ENCODE results near the gene LTN1. TPM values are rescaled to one million over a fixed set of nuclear protein-coding genes. Genes with fewer than 3 reads are reported as not detected.

LTN1 gene
- total RNA-seq, 1 donor from 2014 or later: 23.6 TPM

GRCh38 chr21:28927130-28927529, 65.5 kb downstream of the LTN1 start:
- Mint-ChIP-seq H3K27me3 (ENCODE audit: unreplicated experiment) (peaks cover 2% of the 10 kb centered on the region), H3K4me1 (ENCODE audit: unreplicated experiment) (peaks cover 8% of the 10 kb centered on the region), H3K27ac (ENCODE audit: unreplicated experiment) (no peak overlapping the region), H3K4me3 (ENCODE audit: unreplicated experiment) (no peak overlapping the region), H3K9me3 (ENCODE audit: unreplicated experiment) (no peaks in the 10 kb centered on the region), H3K36me3 (ENCODE audit: low read depth, unreplicated experiment) (peaks cover 7% of the 10 kb centered on the region)
- TF ChIP-seq CTCF (IDR thresholded peaks at IDR 0.05; ENCODE audit: unreplicated experiment): no peak
- no peak for DNase-seq (ENCODE audit: low spot score)

DNA sequence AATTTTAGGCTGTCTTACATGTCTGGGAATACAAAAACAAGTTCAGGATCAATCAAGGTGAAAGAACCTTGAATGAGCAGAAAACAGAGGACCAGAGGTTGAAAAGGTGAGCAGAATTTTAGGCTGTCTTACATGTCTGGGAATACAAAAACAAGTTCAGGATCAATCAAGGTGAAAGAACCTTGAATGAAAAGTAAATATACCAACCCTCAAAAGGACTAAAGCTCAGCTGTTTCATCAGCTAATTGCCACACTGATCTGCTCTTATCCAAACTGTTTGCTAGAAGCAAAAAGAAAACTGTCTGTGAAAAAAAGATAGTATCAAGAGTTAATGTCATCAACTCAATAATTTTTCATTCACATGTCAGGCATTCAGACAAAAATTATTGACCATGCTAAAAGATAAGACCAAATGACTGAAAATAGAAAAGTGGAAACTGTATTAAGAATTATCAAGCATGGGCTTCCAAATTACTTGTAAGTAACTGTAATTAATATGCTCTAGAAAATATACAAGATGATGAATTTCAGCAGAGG, 69.2 kb downstream of the LTN1 start:
- no peak for TF ChIP-seq CTCF (IDR thresholded peaks at IDR 0.05; ENCODE audit: unreplicated experiment)
- no peak overlapping the region for H3K4me3 Mint-ChIP-seq (ENCODE audit: unreplicated experiment)
- H3K9me3 Mint-ChIP-seq (ENCODE audit: unreplicated experiment): no peaks in the 10 kb centered on the region
- peaks cover 11% of the 10 kb centered on the region for H3K4me1 Mint-ChIP-seq (ENCODE audit: unreplicated experiment)
- no peak overlapping the region for H3K27ac Mint-ChIP-seq (ENCODE audit: unreplicated experiment)
- H3K36me3 Mint-ChIP-seq (ENCODE audit: low read depth, unreplicated experiment): peaks cover 6% of the 10 kb centered on the region
- H3K27me3 Mint-ChIP-seq (ENCODE audit: unreplicated experiment): peaks cover 2% of the 10 kb centered on the region
- no peak for DNase-seq (ENCODE audit: low spot score)

GRCh38 chr21:28922368-28922767, 70.3 kb downstream of the LTN1 start:
- peaks cover 6% of the 10 kb centered on the region for H3K36me3 Mint-ChIP-seq (ENCODE audit: low read depth, unreplicated experiment)
- H3K4me1 Mint-ChIP-seq (ENCODE audit: unreplicated experiment): peaks cover 11% of the 10 kb centered on the region
- DNase-seq (ENCODE audit: low spot score): no peak
- H3K9me3 Mint-ChIP-seq (ENCODE audit: unreplicated experiment): no peaks in the 10 kb centered on the region
- H3K27me3 Mint-ChIP-seq (ENCODE audit: unreplicated experiment): peaks cover 2% of the 10 kb centered on the region
- no peak overlapping the region for H3K4me3 Mint-ChIP-seq (ENCODE audit: unreplicated experiment)
- no peak overlapping the region for H3K27ac Mint-ChIP-seq (ENCODE audit: unreplicated experiment)
- no peak for TF ChIP-seq CTCF (IDR thresholded peaks at IDR 0.05; ENCODE audit: unreplicated experiment)

- Mint-ChIP-seq H3K27me3 (ENCODE audit: unreplicated experiment) (no peaks in the 10 kb centered on the region), H3K9me3 (ENCODE audit: unreplicated experiment) (no peaks in the 10 kb centered on the region), H3K27ac (ENCODE audit: unreplicated experiment) (no peak overlapping the region), H3K36me3 (ENCODE audit: low read depth, unreplicated experiment) (no peaks in the 10 kb centered on the region), H3K4me3 (ENCODE audit: unreplicated experiment) (no peak overlapping the region), H3K4me1 (ENCODE audit: unreplicated experiment) (no peaks in the 10 kb centered on the region)
- no peak for DNase-seq (ENCODE audit: low spot score)
- no peak for TF ChIP-seq CTCF (IDR thresholded peaks at IDR 0.05; ENCODE audit: unreplicated experiment)
Measured at GRCh38 chr21:28916150-28916893, 76.4 kb downstream of the LTN1 start.

DNA sequence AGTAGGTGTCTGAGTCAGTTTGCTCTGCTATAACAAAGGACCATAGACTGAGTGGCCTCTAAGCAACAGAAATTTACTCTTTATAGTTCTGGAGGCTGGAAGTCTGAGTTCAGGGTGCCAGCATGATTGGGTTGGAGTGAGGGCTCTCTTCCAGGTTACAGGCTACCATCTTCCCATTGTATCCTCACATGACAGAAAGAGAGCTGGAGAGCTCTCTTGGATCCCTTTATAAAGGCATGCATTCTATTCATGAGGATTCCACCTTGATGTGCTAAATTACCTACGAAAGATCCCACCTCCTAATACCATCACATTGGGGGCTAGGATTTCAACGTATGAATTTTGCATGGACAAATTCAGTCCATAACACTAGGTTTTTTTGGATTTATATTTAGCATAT, 79.6 kb downstream of the LTN1 start:
- Mint-ChIP-seq H3K36me3 (ENCODE audit: low read depth, unreplicated experiment) (no peaks in the 10 kb centered on the region), H3K4me1 (ENCODE audit: unreplicated experiment) (no peaks in the 10 kb centered on the region), H3K9me3 (ENCODE audit: unreplicated experiment) (no peaks in the 10 kb centered on the region), H3K27ac (ENCODE audit: unreplicated experiment) (no peak overlapping the region), H3K4me3 (ENCODE audit: unreplicated experiment) (no peak overlapping the region), H3K27me3 (ENCODE audit: unreplicated experiment) (no peaks in the 10 kb centered on the region)
- no peak for TF ChIP-seq CTCF (IDR thresholded peaks at IDR 0.05; ENCODE audit: unreplicated experiment)
- no peak for DNase-seq (ENCODE audit: low spot score)

Measured in endothelial cell (in vitro differentiated cells).